ENCODE measurements around the gene TRPM3.

DNA sequence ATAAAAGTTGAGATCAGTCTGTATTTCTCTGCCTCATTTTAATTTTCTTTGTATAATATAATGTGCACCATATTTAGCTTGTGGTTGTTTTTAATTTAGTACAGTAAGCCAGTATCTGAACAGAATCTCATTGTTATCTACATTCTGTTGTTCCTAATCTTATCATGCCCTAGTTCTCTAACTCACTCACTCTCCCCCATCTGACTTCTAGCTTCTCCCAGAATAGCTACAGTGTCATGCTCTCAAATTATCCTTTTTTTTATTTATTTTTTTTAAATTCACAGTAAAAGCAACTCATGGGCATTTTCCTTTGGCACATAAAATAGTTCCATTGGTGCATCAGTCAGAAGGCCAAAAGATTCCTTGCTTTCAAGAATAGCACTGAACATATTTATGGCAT is 156.6 kb downstream of the TRPM3 start:
- TF ChIP-seq POLR2A (IDR thresholded peaks at IDR 0.05) = no peak
- TF ChIP-seq, protein P1, sequence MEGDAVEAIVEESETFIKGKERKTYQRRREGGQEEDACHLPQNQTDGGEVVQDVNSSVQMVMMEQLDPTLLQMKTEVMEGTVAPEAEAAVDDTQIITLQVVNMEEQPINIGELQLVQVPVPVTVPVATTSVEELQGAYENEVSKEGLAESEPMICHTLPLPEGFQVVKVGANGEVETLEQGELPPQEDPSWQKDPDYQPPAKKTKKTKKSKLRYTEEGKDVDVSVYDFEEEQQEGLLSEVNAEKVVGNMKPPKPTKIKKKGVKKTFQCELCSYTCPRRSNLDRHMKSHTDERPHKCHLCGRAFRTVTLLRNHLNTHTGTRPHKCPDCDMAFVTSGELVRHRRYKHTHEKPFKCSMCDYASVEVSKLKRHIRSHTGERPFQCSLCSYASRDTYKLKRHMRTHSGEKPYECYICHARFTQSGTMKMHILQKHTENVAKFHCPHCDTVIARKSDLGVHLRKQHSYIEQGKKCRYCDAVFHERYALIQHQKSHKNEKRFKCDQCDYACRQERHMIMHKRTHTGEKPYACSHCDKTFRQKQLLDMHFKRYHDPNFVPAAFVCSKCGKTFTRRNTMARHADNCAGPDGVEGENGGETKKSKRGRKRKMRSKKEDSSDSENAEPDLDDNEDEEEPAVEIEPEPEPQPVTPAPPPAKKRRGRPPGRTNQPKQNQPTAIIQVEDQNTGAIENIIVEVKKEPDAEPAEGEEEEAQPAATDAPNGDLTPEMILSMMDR (IDR thresholded peaks at IDR 0.05) = no peak
